Lower leg skin (tissue), 4 donors: Measurements from ENCODE around the gene WWOX. TPM values are rescaled to one million over a fixed set of nuclear protein-coding genes. Genes with fewer than 3 reads are reported as not detected.

Experiments used
- DNase-seq, 2 donors: peaks; one replicate each; pipeline ENCODE4 v3.0.0-alpha.2; 2019; ENCODE audit warnings: low spot score in 2 of 2
- H3K4me3 ChIP-seq: fragments of 200-600 bp; sonication (generic); 2 replicates; pipeline ENCODE4 v1.5.1; 2017; ENCODE audit warnings: mild to moderate bottlenecking, low read depth; ENCODE audit not compliant: poor library complexity, severe bottlenecking
- POLR2A ChIP-seq, 2 donors: fragments of 450-650 bp; IDR thresholded peaks; one replicate each; pipeline ENCODE4 v1.6.1; 2016 to 2017; ENCODE audit warnings: antibody characterized with exemption in 2 of 2, mild to moderate bottlenecking in 1 of 2, moderate library complexity in 1 of 2
- WGBS, 2 donors: methylation state at CpG; one replicate each; pipeline ENCODE4 v1.1.5; 2018; 5-methylcytosine and 5-hydroxymethylcytosine counted together
- intact Hi-C: fragments of 100-400 bp; cut with DNase I; formaldehyde crosslinking; loops from one replicate; pipeline ENCODE4 v1.15.0; 2023; ENCODE audit warnings: low total_unique reads
- total RNA-seq, 4 donors: library from RNA; depleted of rRNA; stranded (reverse); fragments of >200 nt; gene quantifications; one replicate each; pipeline ENCODE4 v1.1.0, GENCODE V29; 2016
- TF ChIP-seq, protein P1 (sequence below), 3 donors: fragments of 450-650 bp; IDR thresholded peaks; one replicate each; pipeline ENCODE4 v1.5.1; 2016; ENCODE audit warnings: antibody characterized with exemption in 3 of 3, mild to moderate bottlenecking in 3 of 3, moderate library complexity in 2 of 3

WWOX gene
- total RNA-seq, 4 donors from 2014 or later, result 21.0 to 82.7 (median 36.1) TPM

DNA sequence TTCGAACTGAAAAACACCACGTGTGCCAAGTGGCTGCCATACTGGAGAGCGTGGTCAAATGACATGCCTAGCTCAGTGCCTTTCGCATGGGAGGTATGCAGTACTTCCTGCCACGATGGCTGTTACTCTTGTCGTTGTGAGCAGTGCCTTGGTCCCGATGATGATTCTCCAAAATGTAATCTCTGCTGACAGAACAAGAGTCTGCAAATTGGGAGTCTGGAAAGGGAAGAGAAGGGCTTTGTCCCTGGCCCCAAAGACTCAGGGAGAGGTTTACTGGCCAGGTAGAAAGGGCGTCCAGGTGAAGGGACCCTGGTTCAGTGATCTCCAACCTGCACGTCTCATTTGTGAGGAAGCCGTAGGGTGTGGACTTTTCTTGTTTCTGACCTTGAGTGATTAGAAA is 336.6 kb downstream of the WWOX start:
- no peak for DNase-seq
- no peak overlapping the region for H3K4me3 ChIP-seq
- 92 to 93% methylated on average over 10 of the region's 10 CpGs for WGBS, 2 donors
- TF ChIP-seq POLR2A (IDR thresholded peaks at IDR 0.05), result no peak
- TF ChIP-seq, protein P1, sequence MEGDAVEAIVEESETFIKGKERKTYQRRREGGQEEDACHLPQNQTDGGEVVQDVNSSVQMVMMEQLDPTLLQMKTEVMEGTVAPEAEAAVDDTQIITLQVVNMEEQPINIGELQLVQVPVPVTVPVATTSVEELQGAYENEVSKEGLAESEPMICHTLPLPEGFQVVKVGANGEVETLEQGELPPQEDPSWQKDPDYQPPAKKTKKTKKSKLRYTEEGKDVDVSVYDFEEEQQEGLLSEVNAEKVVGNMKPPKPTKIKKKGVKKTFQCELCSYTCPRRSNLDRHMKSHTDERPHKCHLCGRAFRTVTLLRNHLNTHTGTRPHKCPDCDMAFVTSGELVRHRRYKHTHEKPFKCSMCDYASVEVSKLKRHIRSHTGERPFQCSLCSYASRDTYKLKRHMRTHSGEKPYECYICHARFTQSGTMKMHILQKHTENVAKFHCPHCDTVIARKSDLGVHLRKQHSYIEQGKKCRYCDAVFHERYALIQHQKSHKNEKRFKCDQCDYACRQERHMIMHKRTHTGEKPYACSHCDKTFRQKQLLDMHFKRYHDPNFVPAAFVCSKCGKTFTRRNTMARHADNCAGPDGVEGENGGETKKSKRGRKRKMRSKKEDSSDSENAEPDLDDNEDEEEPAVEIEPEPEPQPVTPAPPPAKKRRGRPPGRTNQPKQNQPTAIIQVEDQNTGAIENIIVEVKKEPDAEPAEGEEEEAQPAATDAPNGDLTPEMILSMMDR (IDR thresholded peaks at IDR 0.05), result no peak
- intact Hi-C loops, result no loop called here

DNA sequence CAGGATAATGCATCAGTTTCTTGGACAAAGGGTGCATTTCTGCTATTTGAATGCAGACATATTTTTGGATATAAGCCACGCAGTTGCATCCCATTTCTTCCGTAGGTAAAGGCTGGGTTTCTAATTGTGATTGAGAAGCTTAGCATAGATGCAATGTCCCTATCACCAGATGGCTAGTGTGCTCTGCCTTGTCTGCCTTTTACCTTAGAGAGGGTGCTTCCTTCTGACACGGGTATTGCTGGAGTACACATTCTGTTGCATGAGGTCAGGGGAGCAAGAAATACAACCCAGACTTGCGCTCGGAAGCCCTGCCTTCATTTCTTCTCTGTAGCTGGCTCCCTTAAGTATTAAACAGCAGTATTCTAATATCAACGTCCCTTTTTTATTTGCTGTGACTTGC is 337.4 kb downstream of the WWOX start:
- DNase-seq, result no peak
- WGBS, 2 donors, result 74 to 79% methylated on average over 6 of the region's 6 CpGs
- no peak overlapping the region for H3K4me3 ChIP-seq
- no peak for TF ChIP-seq POLR2A (IDR thresholded peaks at IDR 0.05)
- TF ChIP-seq, protein P1 (IDR thresholded peaks at IDR 0.05), result no peak
- intact Hi-C loops, result no loop called here

DNA sequence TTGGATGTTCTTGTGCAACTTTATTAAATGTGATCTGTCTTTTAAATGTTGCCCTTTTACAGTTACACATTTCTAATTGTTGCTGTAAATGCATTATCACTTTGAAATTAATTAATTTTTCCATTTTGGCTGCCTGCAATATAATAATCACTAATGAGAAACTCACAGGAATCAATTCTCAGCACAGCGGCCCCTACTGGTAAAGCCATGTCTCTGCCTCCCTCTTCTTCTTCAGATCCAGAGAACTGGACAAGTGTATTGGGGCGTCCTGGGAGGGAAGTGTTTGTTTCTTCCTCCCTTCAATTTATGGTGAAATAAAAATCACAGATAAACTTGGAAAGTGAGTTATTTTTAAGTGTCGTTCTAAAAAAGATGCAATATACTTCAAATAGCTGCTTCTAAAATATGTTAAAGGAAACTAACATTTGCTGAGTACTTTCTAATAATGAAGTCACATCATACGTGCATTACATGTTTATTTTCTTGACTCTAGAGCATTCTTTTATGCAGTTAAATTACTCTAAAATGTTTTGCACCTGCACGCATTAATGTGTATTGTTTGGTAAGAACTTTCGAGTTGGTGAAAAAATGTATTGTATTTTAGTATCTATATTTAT is 338.0 kb downstream of the WWOX start:
- WGBS, 2 donors, result 55 to 56% methylated on average over 6 of the region's 6 CpGs
- DNase-seq, result no peak
- no peak for TF ChIP-seq POLR2A (IDR thresholded peaks at IDR 0.05)
- TF ChIP-seq, protein P1 (IDR thresholded peaks at IDR 0.05), result no peak
- H3K4me3 ChIP-seq, result no peak overlapping the region
- intact Hi-C loops, result no loop called here

DNA sequence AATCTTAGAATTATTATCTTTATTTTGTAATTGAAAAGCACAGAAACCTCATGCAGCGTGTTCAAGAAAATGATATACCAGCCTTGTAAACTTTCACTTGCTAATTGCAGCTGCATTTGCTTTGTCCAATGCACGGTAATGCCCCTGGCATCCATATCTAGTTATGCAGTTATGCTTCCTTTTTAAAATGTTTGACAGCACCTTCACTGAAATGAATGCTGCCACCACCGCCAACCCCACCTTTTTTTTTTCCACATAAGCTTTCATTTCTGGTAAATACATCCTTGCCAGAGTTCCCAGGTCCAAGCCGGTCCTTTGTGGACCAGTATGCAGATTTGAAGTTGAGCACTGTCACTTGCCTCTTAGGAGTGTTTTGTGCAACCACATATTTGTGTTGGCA is 338.8 kb downstream of the WWOX start:
- WGBS, 2 donors, result 74 to 88% methylated on average over 4 of the region's 4 CpGs
- no peak for DNase-seq
- H3K4me3 ChIP-seq, result no peak overlapping the region
- TF ChIP-seq POLR2A (IDR thresholded peaks at IDR 0.05), result no peak
- TF ChIP-seq, protein P1 (IDR thresholded peaks at IDR 0.05), result no peak
- intact Hi-C loops, result no loop called here

DNA sequence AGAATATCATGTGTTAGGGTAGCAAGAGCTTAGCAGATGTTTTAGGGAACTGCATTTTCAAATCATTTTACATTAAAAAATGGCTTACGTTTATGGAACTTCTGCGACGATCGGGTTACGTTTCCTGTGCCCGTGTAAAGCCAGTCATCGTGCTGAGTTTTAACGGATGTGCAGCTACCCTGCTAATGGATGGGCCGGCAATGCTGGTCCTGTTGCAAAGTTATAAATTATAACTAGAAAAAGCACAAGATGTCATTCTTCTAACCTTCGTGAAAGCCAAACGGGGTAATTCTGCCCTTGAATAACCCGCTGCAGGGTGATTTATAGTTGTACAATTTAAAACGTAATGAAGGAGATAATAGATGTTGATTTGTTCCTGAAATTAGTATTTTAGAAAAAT is 339.2 kb downstream of the WWOX start:
- intact Hi-C loops, result no loop called here
- no peak for TF ChIP-seq POLR2A (IDR thresholded peaks at IDR 0.05)
- TF ChIP-seq, protein P1 (IDR thresholded peaks at IDR 0.05), result no peak
- 75 to 86% methylated on average over 13 of the region's 13 CpGs for WGBS, 2 donors
- no peak overlapping the region for H3K4me3 ChIP-seq
- no peak for DNase-seq

DNA sequence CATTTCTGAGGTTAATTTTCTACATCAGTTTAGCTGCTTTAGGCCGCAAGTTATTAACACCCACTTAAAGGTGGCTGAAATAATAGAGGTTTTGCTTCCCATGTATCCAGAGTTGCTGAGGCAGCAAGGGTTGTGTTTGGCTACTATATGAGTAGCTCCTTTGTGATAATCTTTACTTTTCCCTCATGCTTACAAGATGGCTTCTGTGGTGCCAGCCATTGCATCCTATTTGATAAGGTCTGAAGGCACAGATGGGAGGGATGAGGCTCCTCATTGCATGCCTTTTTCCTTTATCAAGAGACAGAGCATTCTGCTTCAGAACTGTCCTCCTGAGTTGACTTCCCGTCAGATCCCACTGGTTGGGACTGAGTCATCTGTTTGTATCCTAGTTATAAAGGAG is 340.2 kb downstream of the WWOX start:
- H3K4me3 ChIP-seq, result no peak overlapping the region
- DNase-seq, result no peak
- 96 to 100% methylated on average over 2 of the region's 2 CpGs for WGBS, 2 donors
- intact Hi-C loops, result no loop called here
- TF ChIP-seq, protein P1 (IDR thresholded peaks at IDR 0.05), result no peak
- TF ChIP-seq POLR2A (IDR thresholded peaks at IDR 0.05), result no peak
